Stimulated activated CD8-positive, alpha-beta memory T cell treated with anti-CD3 and anti-CD28 coated beads, Interleukin-2, amount 100 ng/mL, for 1 hour (primary cell): ENCODE data around the gene CD247.

ENCODE experiments used
- DNase-seq, 2 donors: peaks; one replicate each; pipeline ENCODE4 v3.0.0-alpha.2; 2020; ENCODE audit warnings: low read depth in 2 of 2

Gene CD247

GRCh38 chr1:167489571-167490340, 28.6 kb downstream of the CD247 start:
- DNase-seq = peak in 1 of 2 donors; percentile 33

GRCh38 chr1:167488786-167489185, 29.5 kb downstream of the CD247 start:
- DNase-seq = no peak

GRCh38 chr1:167487614-167488013, 30.7 kb downstream of the CD247 start:
- no peak for DNase-seq

- no peak for DNase-seq
Measured at GRCh38 chr1:167486090-167486824, 32.1 kb downstream of the CD247 start.

GRCh38 chr1:167484726-167485502, 33.4 kb downstream of the CD247 start:
- DNase-seq = no peak

GRCh38 chr1:167483790-167484189, 34.5 kb downstream of the CD247 start:
- no peak for DNase-seq

- DNase-seq = no peak
Measured at GRCh38 chr1:167482184-167482583, 36.1 kb downstream of the CD247 start.

GRCh38 chr1:167479331-167479979, 38.9 kb downstream of the CD247 start:
- no peak for DNase-seq

GRCh38 chr1:167477986-167478385, 40.3 kb downstream of the CD247 start:
- DNase-seq = no peak

GRCh38 chr1:167476061-167476460, 42.3 kb downstream of the CD247 start:
- DNase-seq = no peak

GRCh38 chr1:167474191-167474641, 44.1 kb downstream of the CD247 start:
- DNase-seq = no peak

- DNase-seq = no peak
Measured at GRCh38 chr1:167473761-167474160, 44.6 kb downstream of the CD247 start.

- no peak for DNase-seq
Measured at GRCh38 chr1:167472752-167473521, 45.4 kb downstream of the CD247 start.

GRCh38 chr1:167471568-167471967, 46.8 kb downstream of the CD247 start:
- no peak for DNase-seq

GRCh38 chr1:167469280-167469965, 48.9 kb downstream of the CD247 start:
- no peak for DNase-seq

- DNase-seq = no peak
Measured at GRCh38 chr1:167467752-167468151, 50.6 kb downstream of the CD247 start.

GRCh38 chr1:167467126-167467710, 51.1 kb downstream of the CD247 start:
- no peak for DNase-seq

GRCh38 chr1:167465743-167466142, 52.6 kb downstream of the CD247 start:
- no peak for DNase-seq

- DNase-seq = no peak
Measured at GRCh38 chr1:167465018-167465417, 53.3 kb downstream of the CD247 start.
